Brain pericyte (primary cell): ENCODE results near the gene TOP3A.

ENCODE experiments used
- DNase-seq: peaks from one replicate; pipeline ENCODE4 v3.0.0-alpha.2; 2012; ENCODE audit warnings: low read depth, low spot score

Gene TOP3A

DNA sequence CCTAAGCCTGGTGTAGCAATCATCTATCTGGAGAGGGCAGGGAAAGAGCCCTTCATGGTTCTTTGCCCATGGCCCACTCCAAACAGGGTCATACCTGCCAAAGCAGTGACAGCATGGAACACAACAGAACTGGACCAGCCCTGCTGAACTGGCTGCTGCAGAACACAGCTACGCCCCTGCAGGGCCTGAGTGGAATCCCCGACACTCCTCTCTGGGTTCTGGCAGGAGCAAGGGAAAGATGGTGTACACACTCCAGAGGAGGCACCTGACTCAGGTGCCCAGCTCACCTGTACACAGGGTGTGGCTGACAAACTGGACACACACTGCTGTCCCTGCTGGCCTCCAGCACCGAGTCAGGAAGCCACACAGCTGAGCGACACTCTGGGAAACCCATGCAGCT, 34.5 kb downstream of the TOP3A start:
- no peak for DNase-seq

DNA sequence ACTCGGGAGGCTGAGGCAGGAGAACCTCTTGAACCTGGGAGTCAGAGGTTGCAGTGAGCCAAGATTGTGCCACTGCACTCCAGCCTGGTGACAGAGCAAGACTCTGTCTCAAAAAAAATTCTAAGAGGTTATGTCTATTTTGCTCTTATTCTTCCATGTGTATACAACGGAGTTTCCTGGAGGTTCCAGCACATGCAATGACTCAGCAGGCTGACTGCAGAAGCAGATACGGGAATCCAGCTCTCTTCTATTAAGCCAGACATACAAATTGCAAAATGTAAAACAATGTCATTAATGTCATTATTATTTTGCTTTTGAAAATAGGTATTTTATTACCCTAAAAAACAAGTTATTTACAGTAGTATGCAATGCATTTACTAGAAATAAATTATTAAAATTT, 35.9 kb downstream of the TOP3A start:
- no peak for DNase-seq

DNA sequence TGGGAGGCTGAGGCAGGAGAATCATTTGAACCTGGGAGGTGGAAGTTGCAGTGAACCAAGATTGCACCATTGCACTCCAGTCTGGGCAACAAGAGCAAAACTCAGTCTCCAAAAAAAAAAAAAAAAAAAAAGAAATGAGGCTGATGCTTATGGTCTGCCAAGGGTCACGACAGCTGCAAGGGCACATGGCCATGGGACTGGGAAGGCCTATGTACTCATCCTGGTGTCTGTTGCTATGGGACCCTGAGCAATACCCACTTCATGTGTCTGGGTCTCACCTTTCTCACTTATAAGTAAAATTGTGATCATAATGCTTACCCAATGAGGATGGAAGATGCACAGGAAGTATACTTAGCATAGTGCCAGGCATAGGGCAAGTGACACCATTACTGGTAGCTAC, 37.7 kb downstream of the TOP3A start:
- no peak for DNase-seq

DNA sequence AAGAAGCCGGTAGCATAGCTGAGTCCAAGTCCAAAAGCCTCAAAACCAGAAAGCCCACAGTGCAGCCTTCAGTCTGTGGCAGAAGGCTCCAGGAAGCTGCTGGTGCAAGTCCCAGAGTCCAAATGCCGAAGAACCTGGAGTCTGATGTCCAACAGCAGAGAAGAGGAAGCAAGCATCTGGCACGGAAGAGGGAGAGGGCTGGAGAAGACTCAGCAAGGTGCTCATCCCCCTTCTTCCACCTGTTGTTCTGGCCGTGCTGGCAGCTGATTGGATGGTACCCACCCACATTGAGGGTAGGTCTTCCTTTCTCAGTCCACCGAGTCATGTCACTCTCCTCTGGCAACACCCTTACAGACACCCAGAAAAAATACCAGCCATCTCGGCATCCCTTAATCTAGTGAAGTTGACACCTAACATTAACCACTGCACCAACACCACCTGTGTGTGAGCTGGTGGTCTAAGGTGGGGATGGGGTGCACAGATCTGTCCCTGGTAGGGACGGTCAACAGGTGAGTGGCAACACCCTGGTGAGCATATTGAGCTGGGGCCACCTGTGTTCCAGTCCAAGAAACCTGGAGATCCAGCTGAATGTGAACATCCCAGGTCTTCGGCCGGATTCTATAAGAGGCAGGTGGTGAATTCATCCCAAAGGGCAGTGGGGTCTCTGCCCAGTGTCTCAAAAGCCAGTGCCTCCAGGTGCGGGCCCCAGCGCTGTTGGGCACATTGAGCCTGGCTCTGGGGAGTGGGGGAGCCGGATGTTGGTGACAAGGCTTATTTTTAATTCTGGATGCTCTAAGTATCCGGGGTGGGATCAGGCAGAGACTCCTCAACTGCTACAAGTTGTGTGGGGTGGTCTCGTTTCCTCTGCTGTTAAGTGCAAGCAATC, 44.5 kb downstream of the TOP3A start:
- no peak for DNase-seq

DNA sequence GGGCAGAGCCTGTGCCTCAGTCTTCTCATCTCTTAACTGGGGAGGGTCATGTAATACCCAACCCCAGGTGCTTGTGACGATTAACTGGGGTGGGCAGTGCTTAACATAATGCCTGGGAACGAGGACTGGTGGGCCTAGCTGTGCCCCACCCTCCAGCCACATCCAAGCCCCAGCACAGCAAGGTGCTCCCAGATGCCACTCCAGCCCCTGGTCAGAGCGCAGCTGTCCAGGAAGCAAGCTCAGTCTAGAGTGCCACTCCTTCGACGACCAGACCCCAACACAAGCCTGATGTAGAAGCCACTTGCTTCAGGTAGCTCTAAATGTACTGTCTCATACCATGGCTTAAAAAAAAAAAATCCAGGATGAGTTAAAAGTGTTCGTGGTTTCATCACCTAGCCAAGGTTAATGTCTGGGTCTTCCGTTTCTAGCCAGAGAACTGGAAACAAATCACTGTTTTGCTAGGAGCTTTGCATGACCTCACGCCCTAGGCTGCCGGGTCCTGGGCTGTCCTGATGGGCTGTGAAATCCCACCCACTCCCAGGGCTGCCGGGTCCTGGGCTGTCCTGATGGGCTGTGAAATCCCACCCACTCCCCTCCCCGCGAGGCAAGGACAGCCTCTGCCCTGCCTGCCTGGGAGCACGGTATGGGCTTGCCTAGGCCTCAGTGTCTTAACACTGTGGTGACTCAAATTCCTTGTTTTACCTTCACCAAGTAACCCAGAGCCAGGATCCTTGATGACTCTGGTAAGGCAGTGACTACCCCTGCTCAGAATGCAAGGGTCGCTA, 46.7 kb downstream of the TOP3A start:
- no peak for DNase-seq

DNA sequence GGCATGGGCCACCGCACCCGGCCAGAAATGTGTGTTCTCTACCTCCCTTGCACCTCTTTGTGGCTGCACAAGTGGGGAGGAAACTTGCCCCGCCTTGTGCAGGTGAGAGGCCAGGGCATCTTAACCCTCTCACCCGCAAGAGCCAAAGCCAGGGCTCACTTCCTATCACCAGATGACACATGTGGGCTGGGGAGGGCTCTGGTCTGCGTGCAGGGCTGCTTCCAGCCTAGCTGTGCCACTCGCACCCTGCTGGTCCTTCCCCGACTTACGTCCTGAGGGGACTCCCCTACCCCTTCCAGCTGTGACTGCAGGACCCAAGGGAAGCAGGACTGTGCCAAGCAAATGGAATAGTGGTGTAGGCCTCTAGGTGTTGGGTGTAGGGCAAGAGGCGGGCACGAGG, 47.4 kb downstream of the TOP3A start:
- no peak for DNase-seq

DNA sequence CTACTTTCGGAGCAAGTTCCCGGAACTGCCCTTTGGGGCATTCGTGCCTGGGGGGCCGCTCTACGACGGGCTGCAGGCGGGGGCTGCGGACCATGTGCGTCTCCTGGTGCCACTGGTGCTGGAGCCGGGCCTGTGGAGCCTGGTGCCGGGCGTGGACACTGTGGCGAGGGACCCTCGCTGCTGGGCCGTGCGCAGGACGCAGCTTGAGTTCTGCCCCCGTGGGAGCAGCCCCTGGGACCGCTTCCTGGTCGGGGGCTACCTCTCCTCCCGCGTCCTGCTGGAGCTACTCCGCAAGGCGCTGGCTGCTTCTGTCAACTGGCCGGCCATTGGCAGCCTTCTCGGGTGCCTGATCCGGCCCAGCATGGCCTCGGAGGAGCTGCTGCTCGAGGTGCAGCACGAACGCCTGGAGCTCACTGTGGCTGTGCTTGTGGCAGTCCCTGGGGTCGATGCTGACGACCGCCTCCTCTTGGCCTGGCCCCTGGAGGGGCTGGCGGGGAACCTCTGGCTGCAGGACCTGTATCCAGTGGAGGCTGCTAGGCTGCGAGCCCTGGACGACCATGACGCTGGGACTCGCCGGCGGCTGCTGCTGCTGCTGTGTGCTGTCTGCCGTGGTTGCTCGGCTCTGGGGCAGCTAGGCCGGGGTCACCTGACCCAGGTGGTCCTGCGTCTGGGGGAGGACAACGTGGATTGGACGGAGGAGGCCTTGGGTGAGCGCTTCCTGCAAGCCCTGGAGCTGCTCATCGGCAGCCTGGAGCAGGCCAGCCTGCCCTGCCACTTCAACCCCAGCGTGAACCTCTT, 50.7 kb downstream of the TOP3A start:
- no peak for DNase-seq

DNA sequence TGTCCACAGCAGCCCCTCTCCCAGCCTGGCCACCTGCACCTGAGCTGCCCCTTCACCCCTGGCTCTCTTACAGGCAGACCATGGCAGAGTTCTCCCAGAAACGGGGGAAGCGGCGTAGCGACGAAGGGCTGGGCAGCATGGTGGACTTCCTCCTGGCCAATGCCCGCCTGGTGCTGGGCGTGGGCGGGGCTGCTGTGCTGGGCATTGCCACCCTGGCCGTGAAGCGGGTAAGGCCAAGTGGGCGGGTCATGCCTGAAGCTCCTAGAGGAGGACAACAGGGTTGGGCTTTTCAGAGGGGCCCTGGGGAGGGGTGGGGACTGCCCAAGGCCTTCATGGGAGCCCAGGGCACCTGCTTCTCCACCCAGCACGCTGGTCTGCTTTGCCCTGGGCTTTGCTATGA, 52.2 kb downstream of the TOP3A start:
- no peak for DNase-seq

DNA sequence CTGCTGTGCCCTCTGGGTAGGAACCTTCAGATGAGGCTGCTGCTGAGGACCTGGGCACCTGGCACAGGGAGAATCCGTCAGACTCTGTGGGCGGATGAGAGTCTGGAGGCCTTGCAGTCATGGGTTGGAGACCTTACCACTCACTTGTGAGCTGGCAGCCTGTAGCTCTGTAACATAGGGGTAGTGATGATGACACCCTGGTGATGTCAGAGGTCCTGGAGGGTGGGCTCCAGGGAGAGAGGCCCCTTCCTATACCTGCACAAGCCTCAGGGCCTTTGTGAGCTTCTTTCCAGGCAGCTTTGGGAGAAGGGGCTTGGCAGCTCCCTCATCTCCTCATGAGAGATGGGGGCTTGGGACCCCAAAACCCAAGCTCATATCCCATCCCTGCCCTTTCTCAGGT, 52.7 kb downstream of the TOP3A start:
- no peak for DNase-seq

DNA sequence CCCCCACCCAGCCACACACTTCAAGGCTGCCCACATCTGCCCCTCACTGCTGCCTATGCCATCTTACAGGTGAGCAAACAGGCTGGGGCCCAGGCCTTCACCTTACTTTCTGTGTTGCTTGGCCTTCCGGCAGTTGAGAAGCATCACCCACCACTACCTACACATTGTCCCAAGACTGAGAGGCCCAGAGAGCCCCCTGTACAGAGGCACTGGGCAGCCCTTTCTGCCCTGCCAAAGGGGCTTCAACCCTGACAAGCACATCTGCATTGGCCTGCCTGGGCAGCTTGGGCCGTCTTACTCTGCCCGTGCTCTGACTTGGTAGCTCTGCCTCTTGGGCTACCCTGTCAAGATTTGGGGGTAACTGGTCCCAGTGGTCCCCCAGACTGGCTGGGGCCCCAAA, 53.1 kb downstream of the TOP3A start:
- DNase-seq = no peak

DNA sequence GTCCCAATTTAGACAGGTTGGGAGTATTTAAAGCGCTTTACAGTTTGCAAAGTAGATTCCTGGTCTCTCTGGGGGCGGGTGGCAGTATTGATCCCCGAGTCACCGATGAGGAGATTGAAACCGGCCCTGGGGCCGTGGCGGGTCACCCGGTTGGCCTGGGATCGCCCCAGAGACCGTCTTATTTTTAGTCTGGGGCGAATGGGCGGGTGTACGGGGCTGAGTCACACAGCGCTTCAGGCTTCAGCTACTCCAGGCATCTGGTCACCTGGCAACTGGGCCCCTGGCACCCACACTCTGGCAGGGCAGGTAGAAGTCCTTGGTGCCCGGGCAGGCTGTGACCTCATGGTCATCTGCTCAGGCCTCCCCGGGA, 53.7 kb downstream of the TOP3A start:
- no peak for DNase-seq

DNA sequence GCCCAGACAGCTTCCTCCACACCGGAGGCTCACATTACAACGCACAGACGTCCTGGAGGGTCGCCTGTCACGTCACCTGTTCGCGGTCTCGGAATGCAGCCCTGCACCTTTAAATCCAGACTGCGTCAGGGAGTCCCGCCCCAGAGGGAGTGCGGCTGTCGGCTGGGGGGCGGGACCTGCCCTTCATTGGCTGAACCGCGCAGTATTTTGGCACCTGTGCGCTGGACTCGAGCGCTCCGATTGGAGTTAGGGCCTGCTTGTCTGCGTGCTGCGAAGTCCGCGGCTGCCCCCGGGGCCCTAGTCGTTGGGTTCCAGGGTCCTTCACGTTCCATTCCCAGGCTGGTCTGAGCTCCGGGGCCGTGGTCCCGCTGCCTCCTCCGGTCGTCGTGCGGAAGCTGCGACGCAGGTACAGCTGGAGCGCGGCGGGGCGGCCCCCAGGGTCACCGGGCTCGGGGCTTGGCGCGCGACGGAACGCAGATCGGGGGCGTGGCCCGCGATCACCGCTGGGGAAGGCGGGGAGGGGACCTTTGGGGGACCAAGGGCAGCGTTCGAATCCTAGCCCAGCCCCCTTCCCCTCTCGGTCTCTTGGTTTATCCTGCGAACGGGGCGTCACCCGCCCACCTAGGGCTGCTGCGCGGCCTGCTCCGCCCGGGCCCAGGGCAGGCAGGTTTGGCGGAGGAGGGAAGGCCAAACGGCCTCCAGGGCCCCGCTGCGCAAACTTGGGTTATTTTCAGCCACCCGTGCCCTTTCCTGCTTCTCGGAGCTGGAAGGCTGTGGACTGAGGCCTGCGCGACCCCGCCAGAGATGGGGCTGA, 54.3 kb downstream of the TOP3A start, which contains the start of gene MIEF2:
Gene MIEF2 (plus strand): TSS at position 331 of the 814 bp plus-strand sequence. CDS start 2,059 bp downstream, outside the sequence.
- peak; percentile 65 for DNase-seq

DNA sequence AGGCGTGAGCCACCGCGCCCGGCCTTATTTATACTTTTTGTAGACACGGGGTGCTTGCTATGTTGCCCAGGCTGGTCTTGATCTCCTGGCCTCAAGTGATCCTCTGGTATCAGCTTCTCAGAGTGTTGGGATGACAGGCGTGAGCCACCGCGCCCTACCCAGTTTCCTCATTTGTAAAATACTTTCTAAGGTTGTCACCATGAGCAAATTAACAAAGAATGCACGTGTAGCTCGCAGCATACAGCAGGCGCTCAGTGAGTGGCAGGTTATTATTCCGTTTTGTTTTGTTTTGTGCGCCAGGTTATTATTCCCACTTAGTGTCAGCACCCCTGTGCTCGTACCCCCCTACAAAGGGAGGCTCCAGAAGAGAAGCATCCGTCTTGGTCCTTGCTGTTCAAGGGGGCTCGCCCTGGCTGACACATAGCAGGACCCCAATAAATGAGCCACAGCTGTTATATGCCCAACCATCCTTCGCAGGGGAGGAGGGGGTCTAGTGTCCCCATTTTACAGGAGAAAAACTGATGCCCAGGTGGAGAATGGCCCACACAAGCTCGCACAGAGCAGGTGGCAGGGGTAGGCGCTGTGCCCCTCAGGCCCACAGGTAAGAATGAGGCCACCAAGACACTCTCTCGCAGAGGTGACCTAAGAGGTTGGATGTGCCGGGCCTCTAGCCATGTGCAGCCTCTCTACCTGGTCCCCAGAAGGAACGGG, 55.0 kb downstream of the TOP3A start:
- DNase-seq = no peak

DNA sequence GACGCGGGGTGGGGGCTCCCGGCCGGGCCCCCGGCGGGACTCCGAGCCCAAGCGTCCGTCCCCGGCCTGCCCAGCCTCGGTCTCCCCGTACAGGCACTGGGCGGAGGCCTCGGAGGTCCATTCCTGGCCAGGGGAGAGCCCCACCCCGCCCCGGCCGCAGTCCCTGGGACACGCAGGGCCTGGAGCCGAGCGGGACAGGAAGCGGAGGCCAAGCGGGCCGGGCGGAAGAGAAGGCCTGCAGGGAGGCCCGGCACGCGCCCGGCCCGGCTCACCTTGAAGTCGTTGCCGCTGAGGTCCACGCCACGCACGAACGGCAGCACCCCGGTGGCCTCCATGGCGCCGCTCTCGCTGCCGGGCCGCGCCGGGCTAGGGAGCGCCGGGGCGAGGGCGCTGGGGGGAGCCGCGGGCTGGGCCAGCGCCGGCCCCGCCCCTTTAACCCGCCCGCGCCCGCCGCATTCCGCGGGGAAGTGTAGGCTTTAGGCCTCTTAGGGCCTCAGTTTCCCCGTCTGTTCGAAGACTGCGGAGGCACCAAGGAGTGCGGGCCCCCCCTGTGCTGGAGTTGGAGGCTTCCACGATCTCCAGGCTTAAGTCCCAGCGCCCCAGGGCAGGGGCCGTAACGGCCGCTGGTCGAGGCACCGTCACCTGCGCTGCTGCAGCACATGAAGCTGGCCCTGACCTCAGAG, 56.3 kb downstream of the TOP3A start, which contains the start of gene FLII:
Gene FLII (minus strand): TSS at position 383 of the 683 bp plus-strand sequence. CDS start 48 bp downstream, at position 335.
- no peak for DNase-seq

DNA sequence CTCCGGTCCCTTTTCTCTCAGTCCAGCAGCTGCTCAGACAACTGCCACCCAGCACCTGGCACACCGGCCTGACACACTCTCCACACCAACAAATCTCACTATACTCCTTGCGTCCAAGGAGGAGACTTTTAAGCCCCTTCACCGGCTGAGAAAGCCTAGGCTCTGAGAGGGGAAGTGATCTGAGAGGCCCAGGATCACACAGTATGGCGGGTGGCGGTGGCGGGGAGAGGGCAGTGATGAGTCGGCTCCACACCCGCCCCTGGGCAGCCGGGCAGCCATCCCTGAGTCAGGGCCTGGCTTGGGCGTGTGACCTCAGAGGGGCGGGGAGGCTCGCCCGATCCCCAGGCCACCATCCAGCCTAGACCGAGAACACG, 56.8 kb downstream of the TOP3A start:
- DNase-seq = no peak

DNA sequence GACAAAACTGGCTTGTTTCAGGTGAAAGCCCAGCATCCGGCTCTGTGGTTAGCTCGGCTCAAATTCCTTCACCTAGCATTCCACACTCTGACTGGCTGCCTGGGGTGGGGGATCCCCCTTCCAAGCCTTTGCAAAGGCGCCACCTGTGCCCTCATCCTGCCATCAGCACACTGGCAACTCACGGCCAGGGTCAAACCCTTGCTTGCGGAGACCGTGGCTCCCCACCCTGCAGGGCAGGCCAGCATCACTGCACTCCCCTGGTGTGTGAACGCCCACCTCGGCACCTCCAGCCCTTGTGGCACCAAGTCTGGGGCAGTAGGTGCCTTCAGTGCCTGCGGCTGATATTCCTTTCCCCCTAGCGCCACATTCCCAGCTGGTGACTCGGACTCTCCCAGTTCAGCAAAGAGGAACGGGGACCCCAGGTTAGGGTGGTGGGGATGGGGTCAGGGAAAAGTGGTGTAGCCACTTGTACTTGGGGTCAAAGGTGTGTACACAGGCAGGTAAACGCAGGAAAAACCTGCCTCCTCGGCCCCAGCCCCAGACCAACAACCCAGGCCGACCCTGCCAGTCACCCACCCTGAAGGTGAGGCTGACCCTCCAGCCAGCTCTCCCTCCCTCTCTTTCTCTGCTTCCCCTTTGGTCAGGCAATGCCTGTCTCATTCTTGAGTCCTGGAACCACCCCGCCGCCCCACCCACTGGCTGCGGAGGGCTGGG, 57.4 kb downstream of the TOP3A start:
- no peak for DNase-seq

DNA sequence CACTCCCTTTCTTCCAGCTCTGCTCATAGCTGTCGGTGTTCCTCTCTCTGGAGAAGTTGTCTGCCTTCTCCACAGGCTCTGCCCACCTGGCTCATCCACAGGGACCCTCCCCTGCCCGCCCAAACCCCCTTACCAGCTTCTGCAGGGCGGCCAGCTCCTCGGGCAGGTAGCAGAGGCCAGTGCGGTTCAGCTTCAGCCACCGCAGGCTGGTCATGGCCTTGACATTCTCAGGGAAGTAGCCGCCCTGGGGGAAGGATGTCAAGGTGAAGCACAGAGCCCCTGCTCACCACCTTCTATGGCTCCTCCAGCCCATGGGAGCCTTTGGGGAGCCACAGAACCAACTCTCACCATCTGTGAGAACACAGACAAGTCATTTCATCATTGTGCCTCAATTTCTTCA, 58.0 kb downstream of the TOP3A start:
- DNase-seq = no peak

DNA sequence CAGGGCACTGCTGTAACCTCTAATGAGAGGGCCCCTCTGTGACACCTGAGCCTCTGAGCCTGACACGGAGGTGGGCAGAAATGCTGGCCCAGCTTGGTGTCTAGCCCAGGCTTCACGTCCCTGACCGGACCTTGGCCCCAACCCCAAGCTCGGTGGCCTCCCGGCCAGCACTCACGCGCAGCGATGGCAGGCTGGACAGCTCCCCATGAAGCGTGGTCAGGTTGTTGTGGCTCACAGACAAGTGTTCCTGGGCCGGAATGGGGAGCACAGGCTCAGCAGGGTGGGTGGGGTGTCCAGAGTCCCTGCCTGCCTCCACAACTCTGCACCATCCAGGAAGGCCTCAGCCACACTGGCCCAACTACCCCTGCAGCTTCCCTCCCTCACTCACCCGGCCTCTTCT, 58.4 kb downstream of the TOP3A start:
- no peak for DNase-seq
